Neural crest cell (in vitro differentiated cells): ENCODE results near the gene SEMA4D. TPM values are rescaled to one million over a fixed set of nuclear protein-coding genes. Genes with fewer than 3 reads are reported as not detected.

ENCODE experiments used
- DNase-seq: peaks from one replicate; pipeline ENCODE4 v3.0.0; 2021; ENCODE audit warnings: low read depth, mixed read lengths, low spot score
- H3K27ac Mint-ChIP-seq: one replicate; pipeline ENCODE4 v1.8.0; 2021; ENCODE audit warnings: mild to moderate bottlenecking, mixed read lengths; ENCODE audit not compliant: unreplicated experiment
- H3K27me3 Mint-ChIP-seq: 2 replicates; pipeline ENCODE4 v1.8.0; 2021; ENCODE audit warnings: low read depth, mild to moderate bottlenecking, mixed read lengths
- H3K36me3 Mint-ChIP-seq: 2 replicates; pipeline ENCODE4 v1.8.0; 2021; ENCODE audit warnings: low read depth, mild to moderate bottlenecking, mixed read lengths
- H3K4me1 Mint-ChIP-seq: 2 replicates; pipeline ENCODE4 v1.8.0; 2021; ENCODE audit warnings: mixed read lengths
- H3K4me3 Mint-ChIP-seq: one replicate; pipeline ENCODE4 v1.8.0; 2021; ENCODE audit warnings: mild to moderate bottlenecking, mixed read lengths
- H3K9me3 Mint-ChIP-seq: 2 replicates; pipeline ENCODE4 v1.8.0; 2021; ENCODE audit warnings: mixed read lengths
- total RNA-seq: library from RNA; stranded (reverse); gene quantifications from 2 replicates; pipeline ENCODE4 v1.2.1, GENCODE V29; 2021
- TF ChIP-seq, protein P1 (sequence below): fragments of 200-600 bp; sonication (generic); conservative IDR thresholded peaks from 2 replicates; pipeline ENCODE4 v1.5.0; 2021; ENCODE audit warnings: antibody characterized with exemption, mild to moderate bottlenecking

Gene SEMA4D
- total RNA-seq, 1 donor from 2014 or later: 33.5 TPM

DNA sequence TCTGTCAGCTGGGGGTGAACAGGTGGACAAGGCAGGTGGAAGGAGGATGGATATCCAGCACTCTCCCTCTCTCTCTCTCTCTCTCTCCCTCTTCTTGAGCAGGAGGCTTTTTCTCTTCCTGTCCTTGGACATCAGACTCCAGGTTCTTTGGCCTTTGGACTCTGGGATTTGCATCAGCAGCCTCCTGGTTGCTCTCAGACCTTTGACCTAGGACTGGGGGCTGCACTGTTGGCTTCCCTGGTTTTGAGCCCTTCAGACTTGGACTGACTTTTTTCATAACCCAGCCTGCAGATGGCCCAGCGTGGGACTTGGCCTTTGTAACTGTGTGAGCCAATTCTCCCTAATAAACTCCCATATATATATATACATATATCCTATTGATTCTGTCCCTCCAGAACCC, 35.0 kb upstream of the SEMA4D start:
- peaks cover 9% of the 10 kb centered on the region for H3K4me1 Mint-ChIP-seq
- no peaks in the 10 kb centered on the region for H3K36me3 Mint-ChIP-seq
- no peak overlapping the region for H3K4me3 Mint-ChIP-seq
- no peak overlapping the region for H3K27ac Mint-ChIP-seq
- H3K9me3 Mint-ChIP-seq: no peaks in the 10 kb centered on the region
- no peaks in the 10 kb centered on the region for H3K27me3 Mint-ChIP-seq
- TF ChIP-seq, protein P1, sequence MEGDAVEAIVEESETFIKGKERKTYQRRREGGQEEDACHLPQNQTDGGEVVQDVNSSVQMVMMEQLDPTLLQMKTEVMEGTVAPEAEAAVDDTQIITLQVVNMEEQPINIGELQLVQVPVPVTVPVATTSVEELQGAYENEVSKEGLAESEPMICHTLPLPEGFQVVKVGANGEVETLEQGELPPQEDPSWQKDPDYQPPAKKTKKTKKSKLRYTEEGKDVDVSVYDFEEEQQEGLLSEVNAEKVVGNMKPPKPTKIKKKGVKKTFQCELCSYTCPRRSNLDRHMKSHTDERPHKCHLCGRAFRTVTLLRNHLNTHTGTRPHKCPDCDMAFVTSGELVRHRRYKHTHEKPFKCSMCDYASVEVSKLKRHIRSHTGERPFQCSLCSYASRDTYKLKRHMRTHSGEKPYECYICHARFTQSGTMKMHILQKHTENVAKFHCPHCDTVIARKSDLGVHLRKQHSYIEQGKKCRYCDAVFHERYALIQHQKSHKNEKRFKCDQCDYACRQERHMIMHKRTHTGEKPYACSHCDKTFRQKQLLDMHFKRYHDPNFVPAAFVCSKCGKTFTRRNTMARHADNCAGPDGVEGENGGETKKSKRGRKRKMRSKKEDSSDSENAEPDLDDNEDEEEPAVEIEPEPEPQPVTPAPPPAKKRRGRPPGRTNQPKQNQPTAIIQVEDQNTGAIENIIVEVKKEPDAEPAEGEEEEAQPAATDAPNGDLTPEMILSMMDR: no peak
- no peak for DNase-seq

DNA sequence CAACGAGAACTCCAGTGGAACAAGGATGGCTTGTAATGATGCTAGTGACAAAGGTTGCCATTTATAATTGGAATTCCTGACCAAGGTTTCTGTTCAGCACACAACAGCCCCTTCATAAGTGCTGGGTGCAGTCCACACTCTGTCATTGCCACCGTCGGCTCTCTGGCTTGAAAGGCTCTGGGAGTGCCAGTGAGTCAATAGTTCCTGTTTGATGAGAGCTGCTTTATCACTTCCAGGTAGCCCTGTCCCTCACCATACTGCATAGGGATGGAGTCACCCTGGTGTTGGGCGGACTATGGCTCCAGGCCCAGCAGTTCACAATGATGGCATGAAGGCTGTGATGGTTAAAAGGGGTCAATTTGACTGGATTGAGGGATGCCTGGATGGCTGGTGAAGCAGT, 34.6 kb upstream of the SEMA4D start:
- H3K36me3 Mint-ChIP-seq: no peaks in the 10 kb centered on the region

DNA sequence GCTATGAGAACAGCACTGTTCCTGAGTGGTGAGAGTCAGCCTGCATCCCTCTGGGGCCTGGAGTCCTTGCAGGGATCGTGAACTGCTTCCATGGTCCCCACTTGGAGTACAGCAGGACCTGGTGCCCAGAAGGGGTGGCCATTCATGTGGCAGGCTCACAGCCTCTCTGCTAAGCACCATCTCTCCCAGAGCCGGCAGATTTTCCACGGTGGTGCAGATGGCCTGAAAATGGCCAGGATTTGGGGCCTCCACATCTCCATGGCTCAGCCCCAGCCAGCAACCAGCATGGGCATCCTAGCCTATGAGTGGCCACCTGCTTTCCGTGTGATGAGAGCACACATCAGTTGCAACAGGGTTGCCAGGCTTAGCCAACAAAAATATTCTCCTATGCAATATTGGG, 33.9 kb upstream of the SEMA4D start:
- Mint-ChIP-seq H3K9me3 (no peaks in the 10 kb centered on the region), H3K27me3 (no peaks in the 10 kb centered on the region), H3K27ac (no peak overlapping the region), H3K4me1 (peaks cover 9% of the 10 kb centered on the region), H3K36me3 (no peaks in the 10 kb centered on the region), H3K4me3 (no peak overlapping the region)
- no peak for DNase-seq
- TF ChIP-seq, protein P1: no peak

More for the DNA sequence above, 34.6 kb upstream of the SEMA4D start:
- Mint-ChIP-seq H3K9me3 (no peaks in the 10 kb centered on the region), H3K4me1 (peaks cover 9% of the 10 kb centered on the region), H3K27me3 (no peaks in the 10 kb centered on the region), H3K4me3 (no peak overlapping the region), H3K27ac (no peak overlapping the region)
- TF ChIP-seq, protein P1: no peak
- DNase-seq: no peak

DNA sequence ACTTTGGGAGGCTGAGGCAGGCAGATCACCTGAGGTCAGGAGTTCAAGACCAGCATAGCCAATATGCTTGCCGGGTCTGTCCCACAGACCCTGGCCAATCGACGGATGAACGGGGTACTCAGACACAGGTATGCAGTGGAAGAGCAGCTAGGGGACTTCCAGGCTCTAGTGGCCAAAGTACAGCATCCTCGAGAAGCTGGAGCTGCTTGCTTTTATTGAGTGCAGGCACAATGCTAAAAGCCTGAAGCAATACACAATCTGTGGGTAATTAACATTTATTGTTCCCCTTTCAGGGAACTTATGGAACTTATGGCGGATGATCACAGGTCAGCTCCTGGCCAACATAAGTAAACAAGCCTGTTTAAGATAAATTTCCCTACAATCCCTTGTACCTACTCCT, 32.8 kb upstream of the SEMA4D start:
- Mint-ChIP-seq H3K36me3 (no peaks in the 10 kb centered on the region), H3K4me1 (peaks cover 9% of the 10 kb centered on the region), H3K4me3 (no peak overlapping the region), H3K27ac (no peak overlapping the region), H3K27me3 (no peaks in the 10 kb centered on the region), H3K9me3 (no peaks in the 10 kb centered on the region)
- TF ChIP-seq, protein P1: no peak
- no peak for DNase-seq

DNA sequence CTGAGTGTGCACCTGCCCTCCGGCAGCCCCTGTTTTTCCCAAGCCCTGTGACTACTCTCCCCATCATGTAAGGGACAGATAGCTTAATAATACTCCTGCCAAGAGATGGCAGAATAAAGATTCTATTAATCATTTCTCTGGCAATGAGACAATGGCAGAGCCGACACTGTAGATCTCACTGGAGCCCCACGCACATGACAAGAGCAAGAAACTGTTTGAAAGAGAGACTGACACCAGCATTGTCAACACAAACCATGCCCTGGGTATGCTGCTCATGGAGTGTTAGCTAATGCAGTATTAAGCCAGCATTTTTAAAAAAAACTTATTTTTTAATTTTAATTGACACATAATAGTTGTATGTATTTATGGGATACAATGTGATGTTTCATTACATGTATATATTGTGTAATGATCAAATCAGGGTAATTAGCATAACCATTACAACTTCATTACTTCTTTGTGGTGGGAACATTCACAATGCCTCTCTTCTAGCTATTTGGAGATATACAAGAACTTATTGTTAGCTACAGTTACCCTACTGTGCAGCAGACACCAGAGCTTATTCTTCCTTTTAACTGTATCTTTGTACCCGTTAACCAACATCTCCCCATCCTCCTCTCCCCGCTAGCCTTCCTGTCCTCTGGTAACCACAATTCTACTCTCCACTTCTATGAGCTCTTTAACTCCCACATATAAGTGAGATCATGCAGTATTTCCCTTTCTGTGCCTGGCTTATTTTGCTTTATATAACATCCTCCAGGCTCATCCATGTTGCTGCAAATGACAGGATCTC, 31.5 kb upstream of the SEMA4D start:
- peaks cover 14% of the 10 kb centered on the region for H3K4me1 Mint-ChIP-seq
- H3K9me3 Mint-ChIP-seq: no peaks in the 10 kb centered on the region
- no peaks in the 10 kb centered on the region for H3K36me3 Mint-ChIP-seq
- TF ChIP-seq, protein P1: no peak
- H3K27ac Mint-ChIP-seq: no peak overlapping the region
- no peaks in the 10 kb centered on the region for H3K27me3 Mint-ChIP-seq
- DNase-seq: no peak
- no peak overlapping the region for H3K4me3 Mint-ChIP-seq
